MM.1S (cell line): Measurements from ENCODE around the gene STARD9.

Source experiments
- DNase-seq: peaks from one replicate; pipeline ENCODE4 v3.0.0-alpha.2; 2015
- H2AFZ ChIP-seq: fragments of 300-600 bp; sonication (generic); 2 replicates; pipeline ENCODE4 v1.6.0; 2016; ENCODE audit warnings: antibody characterized with exemption, low read length
- H3F3A ChIP-seq: fragments of 300-600 bp; sonication (generic); 2 replicates; pipeline ENCODE4 v1.6.1; 2016; ENCODE audit warnings: mild to moderate bottlenecking, antibody characterized with exemption, low read length, moderate library complexity, mixed read lengths; ENCODE audit not compliant: insufficient read depth
- H3K27ac ChIP-seq: fragments of 300-600 bp; sonication (generic); 2 replicates; pipeline ENCODE4 v1.5.1; 2016; ENCODE audit warnings: mild to moderate bottlenecking, low read length
- H3K27me3 ChIP-seq: fragments of 300-600 bp; sonication (generic); replicated peaks from 2 replicates; pipeline ENCODE4 v1.6.0; 2016; ENCODE audit warnings: low read length; ENCODE audit not compliant: insufficient read depth
- H3K36me3 ChIP-seq: fragments of 300-600 bp; sonication (generic); replicated peaks from 2 replicates; pipeline ENCODE4 v1.6.1; 2016; ENCODE audit warnings: mild to moderate bottlenecking, low read length, mixed read lengths; ENCODE audit not compliant: insufficient read depth
- H3K4me1 ChIP-seq: fragments of 300-600 bp; sonication (generic); 2 replicates; pipeline ENCODE4 v1.6.1; 2016; ENCODE audit warnings: low read length, mixed read lengths
- H3K4me2 ChIP-seq: fragments of 300-600 bp; sonication (generic); 2 replicates; pipeline ENCODE4 v1.6.0; 2016; ENCODE audit warnings: low read depth, low read length
- H3K4me3 ChIP-seq: fragments of 300-600 bp; sonication (generic); 2 replicates; pipeline ENCODE4 v1.5.1; 2016; ENCODE audit warnings: low read length, mixed read lengths
- H3K79me2 ChIP-seq: fragments of 300-600 bp; sonication (generic); 2 replicates; pipeline ENCODE4 v1.6.1; 2016; ENCODE audit warnings: mixed run types, low read length, mixed read lengths
- H3K9ac ChIP-seq: fragments of 300-600 bp; sonication (generic); 2 replicates; pipeline ENCODE4 v1.6.1; 2016; ENCODE audit warnings: low read length, mixed read lengths
- H3K9me2 ChIP-seq: fragments of 300-600 bp; sonication (generic); replicated peaks from 2 replicates; pipeline ENCODE4 v1.6.1; 2016; ENCODE audit warnings: mild to moderate bottlenecking, low read length, mixed read lengths; ENCODE audit not compliant: insufficient read depth
- H3K9me3 ChIP-seq: fragments of 300-600 bp; sonication (generic); replicated peaks from 2 replicates; pipeline ENCODE4 v1.6.1; 2016; ENCODE audit warnings: mild to moderate bottlenecking, low read length, mixed read lengths; ENCODE audit not compliant: insufficient read depth
- H4K20me1 ChIP-seq: fragments of 300-600 bp; sonication (generic); 2 replicates; pipeline ENCODE4 v1.6.1; 2016; ENCODE audit warnings: mild to moderate bottlenecking, low read length, moderate library complexity, mixed read lengths; ENCODE audit not compliant: insufficient read depth
- CTCF ChIP-seq: fragments of 300-600 bp; sonication (generic); IDR thresholded peaks from 2 replicates; pipeline ENCODE4 v1.5.1; 2016; ENCODE audit warnings: antibody characterized with exemption, low read length, mixed read lengths
- EZH2 ChIP-seq: fragments of 300-600 bp; sonication (generic); optimal IDR thresholded peaks from 2 replicates; pipeline ENCODE3; 2017; ENCODE audit warnings: low read depth, mild to moderate bottlenecking, antibody characterized with exemption, low read length, mixed read lengths
- EZH2phosphoT487 ChIP-seq: fragments of 300-600 bp; sonication (generic); IDR thresholded peaks from 2 replicates; pipeline ENCODE4 v1.6.1; 2018; ENCODE audit warnings: antibody characterized with exemption, low read length

STARD9 gene

GRCh38 chr15:42616107-42616506 is 40.7 kb downstream of the STARD9 start:
- no peaks in the 10 kb centered on the region for H4K20me1 ChIP-seq
- no peak overlapping the region for H2AFZ ChIP-seq
- no peak overlapping the region for H3K9ac ChIP-seq
- no peak for TF ChIP-seq EZH2phosphoT487
- TF ChIP-seq EZH2 = no peak
- no peak for TF ChIP-seq CTCF
- no peak for DNase-seq
- no peaks in the 10 kb centered on the region for H3K36me3 ChIP-seq
- no peaks in the 10 kb centered on the region for H3K9me3 ChIP-seq
- H3K9me2 ChIP-seq = no peaks in the 10 kb centered on the region
- H3K79me2 ChIP-seq = peaks cover 17% of the 10 kb centered on the region
- peaks cover 17% of the 10 kb centered on the region for H3K4me1 ChIP-seq
- H3F3A ChIP-seq = peaks cover 7% of the 10 kb centered on the region; the same call in 1 of the 2 replicates
- H3K27ac ChIP-seq = no peak overlapping the region
- no peak overlapping the region for H3K4me3 ChIP-seq
- no peak overlapping the region for H3K4me2 ChIP-seq
- no peaks in the 10 kb centered on the region for H3K27me3 ChIP-seq

GRCh38 chr15:42619656-42620371 is 44.4 kb downstream of the STARD9 start:
- H3K27me3 ChIP-seq = no peaks in the 10 kb centered on the region
- H3K9ac ChIP-seq = no peak overlapping the region
- no peak overlapping the region for H2AFZ ChIP-seq
- peaks cover 7% of the 10 kb centered on the region; the same call in 1 of the 2 replicates for H3F3A ChIP-seq
- H3K79me2 ChIP-seq = peaks cover 5% of the 10 kb centered on the region; the same call in 1 of the 2 replicates
- H3K4me3 ChIP-seq = no peak overlapping the region
- no peaks in the 10 kb centered on the region for H3K36me3 ChIP-seq
- peak overlapping the region; percentile 46 for H3K4me2 ChIP-seq
- H4K20me1 ChIP-seq = no peaks in the 10 kb centered on the region
- no peaks in the 10 kb centered on the region for H3K9me3 ChIP-seq
- H3K9me2 ChIP-seq = no peaks in the 10 kb centered on the region
- peak; percentile 53 for DNase-seq
- no peak for TF ChIP-seq CTCF
- no peak for TF ChIP-seq EZH2
- TF ChIP-seq EZH2phosphoT487 = no peak
- peaks cover 17% of the 10 kb centered on the region for H3K4me1 ChIP-seq
- H3K27ac ChIP-seq = peak overlapping the region; percentile 56; the same call in 1 of the 2 replicates

- Histone ChIP-seq H3K9ac (no peak overlapping the region), H2AFZ (no peak overlapping the region), H3K79me2 (peaks cover 5% of the 10 kb centered on the region; the same call in 1 of the 2 replicates), H3K36me3 (no peaks in the 10 kb centered on the region), H3K27me3 (no peaks in the 10 kb centered on the region), H4K20me1 (no peaks in the 10 kb centered on the region), H3K4me1 (peaks cover 17% of the 10 kb centered on the region), H3F3A (peaks cover 7% of the 10 kb centered on the region; the same call in 1 of the 2 replicates), H3K27ac (no peak overlapping the region), H3K9me2 (no peaks in the 10 kb centered on the region), H3K4me3 (no peak overlapping the region), H3K9me3 (no peaks in the 10 kb centered on the region), H3K4me2 (no peak overlapping the region)
- DNase-seq = no peak
- TF ChIP-seq EZH2 (no peak), CTCF (no peak), EZH2phosphoT487 (no peak)
Measured at GRCh38 chr15:42621386-42621785, 46.0 kb downstream of the STARD9 start.
